ENCODE data around the gene SLC35B4. TPM values are rescaled to one million over a fixed set of nuclear protein-coding genes. Genes with fewer than 3 reads are reported as not detected.

Gene SLC35B4
- total RNA-seq, 1 experiment from 2014 or later: 20.0 TPM

DNA sequence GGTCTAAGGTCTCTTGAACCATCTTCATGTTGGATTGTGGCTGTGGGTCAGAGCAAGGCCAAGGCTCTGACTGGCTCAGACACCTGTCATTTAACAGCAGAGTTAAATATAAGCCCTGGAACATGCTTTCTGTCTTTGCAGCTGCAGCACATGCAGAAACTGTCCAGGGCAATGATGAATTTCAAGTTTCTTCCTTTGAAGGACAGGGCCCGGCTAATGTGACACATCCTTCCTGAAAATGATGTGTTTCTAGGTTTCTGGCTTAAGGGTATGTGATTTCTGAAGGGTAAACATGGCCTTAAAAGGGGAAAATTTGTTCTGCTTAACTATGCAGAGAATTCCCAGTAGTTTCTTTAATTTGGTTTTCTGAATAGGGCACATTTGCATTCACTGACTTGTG is 34.0 kb upstream of the SLC35B4 start:
- Histone ChIP-seq H3K4me1 (ENCODE audit: insufficient read depth, low read length, poor library complexity, severe bottlenecking) (no peaks in the 10 kb centered on the region), H3K4me3 (ENCODE audit: low read depth, low read length, poor library complexity, severe bottlenecking) (no peak overlapping the region), H3K9me3 (ENCODE audit: low read depth, low read length, poor library complexity, severe bottlenecking) (no peaks in the 10 kb centered on the region), H3K27ac (ENCODE audit: low read depth, low read length, poor library complexity, severe bottlenecking) (no peak overlapping the region), H3K27me3 (replicated peaks; ENCODE audit: insufficient read depth, low read depth, low read length, poor library complexity) (peaks cover 16% of the 10 kb centered on the region), H3K36me3 (ENCODE audit: insufficient read depth, low read length, poor library complexity, severe bottlenecking) (no peaks in the 10 kb centered on the region)
- no peak for TF ChIP-seq CTCF (conservative IDR thresholded peaks at IDR 0.05; ENCODE audit: low read depth, low read length)
- no peak for TF ChIP-seq EZH2 (IDR thresholded peaks at IDR 0.05; ENCODE audit: borderline replicate concordance, low read depth, low read length, poor library complexity, severe bottlenecking)
- intact Hi-C loops (cut with micrococcal nuclease; ENCODE audit: unreplicated experiment): loop anchor here (10.0 kb wide), 1 partner anchor 186 kb away; no protein-coding TSS in a partner anchor
- no TSS peak for BruUV-seq (replicated peaks)
- ChIA-PET POLR2A (ENCODE audit: low non-redundant PET) (no interaction called here), CTCF (no interaction called here)
- no peak for DNase-seq (ENCODE audit: low spot score)

GRCh38 chr7:134347567-134347966 is 30.8 kb upstream of the SLC35B4 start:
- Histone ChIP-seq H3K27ac (ENCODE audit: low read depth, low read length, poor library complexity, severe bottlenecking) (no peak overlapping the region), H3K27me3 (replicated peaks; ENCODE audit: insufficient read depth, low read depth, low read length, poor library complexity) (peaks cover 31% of the 10 kb centered on the region), H3K4me1 (ENCODE audit: insufficient read depth, low read length, poor library complexity, severe bottlenecking) (no peaks in the 10 kb centered on the region), H3K36me3 (ENCODE audit: insufficient read depth, low read length, poor library complexity, severe bottlenecking) (no peaks in the 10 kb centered on the region), H3K9me3 (ENCODE audit: low read depth, low read length, poor library complexity, severe bottlenecking) (no peaks in the 10 kb centered on the region), H3K4me3 (ENCODE audit: low read depth, low read length, poor library complexity, severe bottlenecking) (no peak overlapping the region)
- DNase-seq (ENCODE audit: low spot score): no peak
- CTCF ChIA-PET: no interaction called here
- POLR2A ChIA-PET (ENCODE audit: low non-redundant PET): no interaction called here
- TF ChIP-seq CTCF (conservative IDR thresholded peaks at IDR 0.05; ENCODE audit: low read depth, low read length) (no peak), EZH2 (IDR thresholded peaks at IDR 0.05; ENCODE audit: borderline replicate concordance, low read depth, low read length, poor library complexity, severe bottlenecking) (no peak)
- BruUV-seq (replicated peaks): no TSS peak
- intact Hi-C loops (cut with micrococcal nuclease; ENCODE audit: unreplicated experiment): no loop called here

GRCh38 chr7:134343796-134344195 is 27.1 kb upstream of the SLC35B4 start:
- Histone ChIP-seq H3K27me3 (replicated peaks; ENCODE audit: insufficient read depth, low read depth, low read length, poor library complexity) (peaks cover 24% of the 10 kb centered on the region), H3K4me1 (ENCODE audit: insufficient read depth, low read length, poor library complexity, severe bottlenecking) (no peaks in the 10 kb centered on the region), H3K36me3 (ENCODE audit: insufficient read depth, low read length, poor library complexity, severe bottlenecking) (no peaks in the 10 kb centered on the region), H3K4me3 (ENCODE audit: low read depth, low read length, poor library complexity, severe bottlenecking) (no peak overlapping the region), H3K9me3 (ENCODE audit: low read depth, low read length, poor library complexity, severe bottlenecking) (no peaks in the 10 kb centered on the region), H3K27ac (ENCODE audit: low read depth, low read length, poor library complexity, severe bottlenecking) (no peak overlapping the region)
- BruUV-seq (replicated peaks): no TSS peak
- no peak for DNase-seq (ENCODE audit: low spot score)
- ChIA-PET CTCF (no interaction called here), POLR2A (ENCODE audit: low non-redundant PET) (no interaction called here)
- intact Hi-C loops (cut with micrococcal nuclease; ENCODE audit: unreplicated experiment): no loop called here
- TF ChIP-seq CTCF (conservative IDR thresholded peaks at IDR 0.05; ENCODE audit: low read depth, low read length): no peak
- no peak for TF ChIP-seq EZH2 (IDR thresholded peaks at IDR 0.05; ENCODE audit: borderline replicate concordance, low read depth, low read length, poor library complexity, severe bottlenecking)

All from A673 (cell line).